ENCODE measurements around the gene CAMK2A.

Gene CAMK2A

GRCh38 chr5:150174285-150174684 is 115.3 kb downstream of the CAMK2A start:
- no peaks in the 10 kb centered on the region for H3K4me1 ChIP-seq
- in situ Hi-C loops (cut with MboI; ENCODE audit: low sequenced_read_pairs), result no loop called here

GRCh38 chr5:150173161-150173560 is 116.4 kb downstream of the CAMK2A start:
- no peak for DNase-seq (ENCODE audit: low spot score in 2 of 2)
- H3K9me3 ChIP-seq, result no peaks in the 10 kb centered on the region
- H3K27me3 ChIP-seq (ENCODE audit: low read depth), result no peaks in the 10 kb centered on the region
- no peaks in the 10 kb centered on the region for H3K4me1 ChIP-seq
- no peak overlapping the region for H3K4me3 ChIP-seq
- in situ Hi-C loops (cut with MboI; ENCODE audit: low sequenced_read_pairs), result no loop called here
- no peaks in the 10 kb centered on the region for H3K36me3 ChIP-seq (replicated peaks)

More at GRCh38 chr5:150174285-150174684, 115.3 kb downstream of the CAMK2A start:
- no peak for DNase-seq (ENCODE audit: low spot score in 2 of 2)
- Histone ChIP-seq H3K36me3 (replicated peaks) (no peaks in the 10 kb centered on the region), H3K27me3 (ENCODE audit: low read depth) (no peaks in the 10 kb centered on the region), H3K9me3 (no peaks in the 10 kb centered on the region), H3K4me3 (no peak overlapping the region)

- Histone ChIP-seq H3K27me3 (ENCODE audit: low read depth) (no peaks in the 10 kb centered on the region), H3K9me3 (no peaks in the 10 kb centered on the region), H3K4me3 (no peak overlapping the region), H3K4me1 (no peaks in the 10 kb centered on the region), H3K36me3 (replicated peaks) (no peaks in the 10 kb centered on the region)
- DNase-seq (ENCODE audit: low spot score in 2 of 2), result no peak
- in situ Hi-C loops (cut with MboI; ENCODE audit: low sequenced_read_pairs), result no loop called here
Observed at GRCh38 chr5:150172556-150172955, 117.0 kb downstream of the CAMK2A start.

- in situ Hi-C loops (cut with MboI; ENCODE audit: low sequenced_read_pairs), result no loop called here
- no peak for DNase-seq (ENCODE audit: low spot score in 2 of 2)
- Histone ChIP-seq H3K9me3 (no peaks in the 10 kb centered on the region), H3K36me3 (replicated peaks) (no peaks in the 10 kb centered on the region), H3K4me3 (no peak overlapping the region), H3K4me1 (no peaks in the 10 kb centered on the region), H3K27me3 (ENCODE audit: low read depth) (no peaks in the 10 kb centered on the region)
Observed at GRCh38 chr5:150172145-150172544, 117.4 kb downstream of the CAMK2A start.

Measured in HAP-1 (cell line).